GM12872 (cell line): ENCODE data around the gene RASSF3.

ENCODE experiments used
- CTCF ChIP-seq: IDR thresholded peaks from 3 replicates; pipeline ENCODE4 v1.5.1; 2011; ENCODE audit warnings: low read depth, mild to moderate bottlenecking, low read length, moderate library complexity; ENCODE audit not compliant: insufficient read depth

The RASSF3 gene

GRCh38 chr12:64744422-64745258, 134.3 kb downstream of the RASSF3 start:
- no peak for TF ChIP-seq CTCF

GRCh38 chr12:64745259-64745807, 135.0 kb downstream of the RASSF3 start:
- no peak for TF ChIP-seq CTCF

- no peak for TF ChIP-seq CTCF
These were observed 135.7 kb downstream of the RASSF3 start for GRCh38 chr12:64745980-64746379.

- no peak for TF ChIP-seq CTCF
These were observed 136.4 kb downstream of the RASSF3 start for GRCh38 chr12:64746663-64747062.
